Neural cell (in vitro differentiated cells): ENCODE measurements around the gene CREBRF. TPM values are rescaled to one million over a fixed set of nuclear protein-coding genes. Genes with fewer than 3 reads are reported as not detected.

Source experiments
- H2AFZ ChIP-seq: fragments of 200-600, 300-800 bp; sonication (generic), shearing (Covaris generic); 2 replicates; pipeline ENCODE4 v1.6.0; 2014; ENCODE audit warnings: low read depth, mild to moderate bottlenecking, antibody characterized with exemption, low read length, moderate library complexity
- H3F3A ChIP-seq: fragments of 200-600 bp; shearing (Covaris generic); 2 replicates; pipeline ENCODE4 v1.6.1; 2016; ENCODE audit warnings: mild to moderate bottlenecking, moderate library complexity, mixed read lengths, antibody characterized with exemption, low read length; ENCODE audit not compliant: insufficient read depth, poor library complexity, severe bottlenecking
- H3K27ac ChIP-seq: fragments of 200-600, 300-800 bp; sonication (generic), shearing (Covaris generic); 2 replicates; pipeline ENCODE4 v1.5.1; 2014; ENCODE audit warnings: mild to moderate bottlenecking, low read length, moderate library complexity
- H3K27me3 ChIP-seq: fragments of 300-800, 200-600 bp; sonication (generic), shearing (Covaris generic); 2 replicates; pipeline ENCODE4 v1.6.0; 2014; ENCODE audit warnings: mild to moderate bottlenecking, low read depth, low read length, moderate library complexity; ENCODE audit not compliant: insufficient read depth
- H3K36me3 ChIP-seq: fragments of 300-800, 200-600 bp; sonication (generic), shearing (Covaris generic); 2 replicates; pipeline ENCODE4 v1.5.1; 2014; ENCODE audit warnings: mild to moderate bottlenecking, antibody characterized with exemption, low read length, moderate library complexity; ENCODE audit not compliant: insufficient read depth
- H3K4me2 ChIP-seq: fragments of 300-800, 200-600 bp; sonication (generic), shearing (Covaris generic); 2 replicates; pipeline ENCODE4 v1.6.0; 2014; ENCODE audit warnings: mild to moderate bottlenecking, low read length
- H3K4me3 ChIP-seq: fragments of 300-800, 200-600 bp; sonication (generic), shearing (Covaris generic); 2 replicates; pipeline ENCODE4 v1.5.1; 2014; ENCODE audit warnings: mild to moderate bottlenecking, low read length, moderate library complexity
- H3K79me2 ChIP-seq: fragments of 200-600 bp; shearing (Covaris generic); replicated peaks from 2 replicates; pipeline ENCODE4 v1.6.0; 2014; ENCODE audit warnings: mild to moderate bottlenecking, low read length, moderate library complexity; ENCODE audit not compliant: insufficient read depth
- H3K9ac ChIP-seq: fragments of 300-800, 200-600 bp; sonication (generic), shearing (Covaris generic); 2 replicates; pipeline ENCODE4 v1.6.1; 2016; ENCODE audit warnings: mild to moderate bottlenecking, low read length, mixed read lengths
- H3K9me2 ChIP-seq: fragments of 200-600 bp; shearing (Covaris generic); 2 replicates; pipeline ENCODE4 v1.6.1; 2016; ENCODE audit warnings: mild to moderate bottlenecking, low read length, mixed read lengths; ENCODE audit not compliant: insufficient read depth
- H3K9me3 ChIP-seq: fragments of 200-600, 300-800 bp; sonication (generic), shearing (Covaris generic); 2 replicates; pipeline ENCODE4 v1.6.1; 2016; ENCODE audit warnings: mild to moderate bottlenecking, mixed run types, low read length, moderate library complexity, mixed read lengths
- H4K20me1 ChIP-seq: fragments of 200-600 bp; shearing (Covaris generic); 2 replicates; pipeline ENCODE4 v1.6.1; 2016; ENCODE audit warnings: mild to moderate bottlenecking, mixed run types; ENCODE audit not compliant: insufficient read depth
- EP300 ChIP-seq: fragments of 450-650 bp; conservative IDR thresholded peaks from 2 replicates; pipeline ENCODE4 v1.6.1; 2014; ENCODE audit warnings: antibody characterized with exemption, mild to moderate bottlenecking, moderate library complexity; ENCODE audit not compliant: poor library complexity, severe bottlenecking
- EZH2 ChIP-seq: fragments of 200-600, 300-800 bp; shearing (Covaris generic), sonication (generic); IDR thresholded peaks from 2 replicates; pipeline ENCODE4 v1.6.1; 2014; ENCODE audit warnings: antibody characterized with exemption, low read length, borderline replicate concordance, mild to moderate bottlenecking; ENCODE audit not compliant: insufficient read depth, poor library complexity, severe bottlenecking
- MXI1 ChIP-seq: fragments of 450-650 bp; conservative IDR thresholded peaks from 2 replicates; pipeline ENCODE4 v1.6.1; 2014; ENCODE audit warnings: antibody characterized with exemption, mild to moderate bottlenecking; ENCODE audit not compliant: poor library complexity, severe bottlenecking
- POLR2AphosphoS5 ChIP-seq: IDR thresholded peaks from 2 replicates; pipeline ENCODE4 v1.6.1; 2012
- RAD21 ChIP-seq: fragments of 450-650 bp; conservative IDR thresholded peaks from 2 replicates; pipeline ENCODE4 v1.6.1; 2014; ENCODE audit warnings: antibody characterized with exemption, mild to moderate bottlenecking, moderate library complexity
- REST ChIP-seq: IDR thresholded peaks from 2 replicates; pipeline ENCODE4 v1.6.1; 2012; ENCODE audit warnings: borderline replicate concordance
- SMC3 ChIP-seq: fragments of 450-650 bp; conservative IDR thresholded peaks from 2 replicates; pipeline ENCODE4 v1.6.1; 2014; ENCODE audit warnings: antibody characterized with exemption, mild to moderate bottlenecking, moderate library complexity; ENCODE audit not compliant: poor library complexity
- TAF1 ChIP-seq: IDR thresholded peaks from 2 replicates; pipeline ENCODE4 v1.6.1; 2012; ENCODE audit warnings: low read depth
- polyA plus RNA-seq: library from polyadenylated mRNA; depleted of rRNA; stranded (reverse); fragments of >200 nt; gene quantifications from 2 replicates; pipeline ENCODE4 v1.2.3, GENCODE V29; 2014
- TF ChIP-seq, protein P1 (sequence below): fragments of 450-650 bp; IDR thresholded peaks from 2 replicates; pipeline ENCODE4 v1.5.1; 2014; ENCODE audit warnings: antibody characterized with exemption, mild to moderate bottlenecking, moderate library complexity; ENCODE audit not compliant: poor library complexity, severe bottlenecking

Gene CREBRF
- polyA plus RNA-seq, 1 donor from 2014 or later = 9.3 TPM

DNA sequence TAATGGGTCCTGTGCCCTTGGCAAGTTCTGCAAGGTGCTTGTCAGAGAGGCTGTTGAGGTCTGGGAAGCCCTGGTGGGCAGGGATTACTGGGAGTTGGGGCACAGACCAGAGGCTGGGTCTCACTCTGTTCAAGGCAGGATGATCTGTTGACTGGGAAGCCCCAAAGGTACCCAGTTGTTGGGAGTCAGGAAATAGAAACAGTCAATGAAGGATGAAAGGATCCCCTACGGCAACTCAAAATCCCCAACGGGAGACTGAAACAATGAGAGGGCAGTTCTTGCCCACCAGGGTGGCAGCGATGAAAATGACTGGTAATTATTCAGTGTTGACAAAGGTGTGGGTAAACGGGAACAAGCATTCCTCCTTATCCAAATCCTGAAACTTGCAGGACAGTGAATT is 119.4 kb downstream of the CREBRF start:
- Histone ChIP-seq H3K4me3 (no peak overlapping the region), H3K9ac (no peak overlapping the region), H4K20me1 (no peaks in the 10 kb centered on the region), H3K9me2 (no peaks in the 10 kb centered on the region), H3K79me2 (no peaks in the 10 kb centered on the region), H3K9me3 (no peaks in the 10 kb centered on the region), H3K27me3 (no peaks in the 10 kb centered on the region), H3K4me2 (no peak overlapping the region), H3F3A (no peaks in the 10 kb centered on the region), H2AFZ (no peak overlapping the region), H3K36me3 (no peaks in the 10 kb centered on the region), H3K27ac (no peak overlapping the region)
- TF ChIP-seq, protein P1, sequence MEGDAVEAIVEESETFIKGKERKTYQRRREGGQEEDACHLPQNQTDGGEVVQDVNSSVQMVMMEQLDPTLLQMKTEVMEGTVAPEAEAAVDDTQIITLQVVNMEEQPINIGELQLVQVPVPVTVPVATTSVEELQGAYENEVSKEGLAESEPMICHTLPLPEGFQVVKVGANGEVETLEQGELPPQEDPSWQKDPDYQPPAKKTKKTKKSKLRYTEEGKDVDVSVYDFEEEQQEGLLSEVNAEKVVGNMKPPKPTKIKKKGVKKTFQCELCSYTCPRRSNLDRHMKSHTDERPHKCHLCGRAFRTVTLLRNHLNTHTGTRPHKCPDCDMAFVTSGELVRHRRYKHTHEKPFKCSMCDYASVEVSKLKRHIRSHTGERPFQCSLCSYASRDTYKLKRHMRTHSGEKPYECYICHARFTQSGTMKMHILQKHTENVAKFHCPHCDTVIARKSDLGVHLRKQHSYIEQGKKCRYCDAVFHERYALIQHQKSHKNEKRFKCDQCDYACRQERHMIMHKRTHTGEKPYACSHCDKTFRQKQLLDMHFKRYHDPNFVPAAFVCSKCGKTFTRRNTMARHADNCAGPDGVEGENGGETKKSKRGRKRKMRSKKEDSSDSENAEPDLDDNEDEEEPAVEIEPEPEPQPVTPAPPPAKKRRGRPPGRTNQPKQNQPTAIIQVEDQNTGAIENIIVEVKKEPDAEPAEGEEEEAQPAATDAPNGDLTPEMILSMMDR = no peak
- no peak for TF ChIP-seq EP300
- no peak for TF ChIP-seq RAD21
- no peak for TF ChIP-seq SMC3
- TF ChIP-seq EZH2 = no peak
- no peak for TF ChIP-seq MXI1
- TF ChIP-seq POLR2AphosphoS5 = no peak

- no peaks in the 10 kb centered on the region for H3K36me3 ChIP-seq
- H3K9ac ChIP-seq = no peak overlapping the region
- H3K27ac ChIP-seq = no peak overlapping the region
- no peaks in the 10 kb centered on the region for H3K27me3 ChIP-seq
- no peaks in the 10 kb centered on the region for H3F3A ChIP-seq
- no peaks in the 10 kb centered on the region for H3K9me2 ChIP-seq
- H4K20me1 ChIP-seq = no peaks in the 10 kb centered on the region
- no peaks in the 10 kb centered on the region for H3K9me3 ChIP-seq
- H3K4me2 ChIP-seq = no peak overlapping the region
- TF ChIP-seq REST = no peak
- no peak for TF ChIP-seq TAF1
- TF ChIP-seq, protein P1 = no peak
- no peak for TF ChIP-seq POLR2AphosphoS5
- TF ChIP-seq EP300 = no peak
- no peak for TF ChIP-seq SMC3
- TF ChIP-seq EZH2 = no peak
- TF ChIP-seq MXI1 = no peak
- TF ChIP-seq RAD21 = no peak
- H2AFZ ChIP-seq = no peak overlapping the region
- H3K4me3 ChIP-seq = no peak overlapping the region
- no peaks in the 10 kb centered on the region for H3K79me2 ChIP-seq
Measured at GRCh38 chr5:173178369-173178910, 122.3 kb downstream of the CREBRF start.
